GF-D8 (cell line): ENCODE measurements around the gene NRK.
"Not testable (repeated sequence)": the region's sequence is repeated elsewhere in the genome, so short reads cannot be mapped to it uniquely, and the experiment has no call there.

Experiments
- DNase-seq: peaks from one replicate; lab custom pipeline; 2025; lab: John Stamatoyannopoulos, UW

Gene NRK, protein sequence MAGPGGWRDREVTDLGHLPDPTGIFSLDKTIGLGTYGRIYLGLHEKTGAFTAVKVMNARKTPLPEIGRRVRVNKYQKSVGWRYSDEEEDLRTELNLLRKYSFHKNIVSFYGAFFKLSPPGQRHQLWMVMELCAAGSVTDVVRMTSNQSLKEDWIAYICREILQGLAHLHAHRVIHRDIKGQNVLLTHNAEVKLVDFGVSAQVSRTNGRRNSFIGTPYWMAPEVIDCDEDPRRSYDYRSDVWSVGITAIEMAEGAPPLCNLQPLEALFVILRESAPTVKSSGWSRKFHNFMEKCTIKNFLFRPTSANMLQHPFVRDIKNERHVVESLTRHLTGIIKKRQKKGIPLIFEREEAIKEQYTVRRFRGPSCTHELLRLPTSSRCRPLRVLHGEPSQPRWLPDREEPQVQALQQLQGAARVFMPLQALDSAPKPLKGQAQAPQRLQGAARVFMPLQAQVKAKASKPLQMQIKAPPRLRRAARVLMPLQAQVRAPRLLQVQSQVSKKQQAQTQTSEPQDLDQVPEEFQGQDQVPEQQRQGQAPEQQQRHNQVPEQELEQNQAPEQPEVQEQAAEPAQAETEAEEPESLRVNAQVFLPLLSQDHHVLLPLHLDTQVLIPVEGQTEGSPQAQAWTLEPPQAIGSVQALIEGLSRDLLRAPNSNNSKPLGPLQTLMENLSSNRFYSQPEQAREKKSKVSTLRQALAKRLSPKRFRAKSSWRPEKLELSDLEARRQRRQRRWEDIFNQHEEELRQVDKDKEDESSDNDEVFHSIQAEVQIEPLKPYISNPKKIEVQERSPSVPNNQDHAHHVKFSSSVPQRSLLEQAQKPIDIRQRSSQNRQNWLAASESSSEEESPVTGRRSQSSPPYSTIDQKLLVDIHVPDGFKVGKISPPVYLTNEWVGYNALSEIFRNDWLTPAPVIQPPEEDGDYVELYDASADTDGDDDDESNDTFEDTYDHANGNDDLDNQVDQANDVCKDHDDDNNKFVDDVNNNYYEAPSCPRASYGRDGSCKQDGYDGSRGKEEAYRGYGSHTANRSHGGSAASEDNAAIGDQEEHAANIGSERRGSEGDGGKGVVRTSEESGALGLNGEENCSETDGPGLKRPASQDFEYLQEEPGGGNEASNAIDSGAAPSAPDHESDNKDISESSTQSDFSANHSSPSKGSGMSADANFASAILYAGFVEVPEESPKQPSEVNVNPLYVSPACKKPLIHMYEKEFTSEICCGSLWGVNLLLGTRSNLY (N-terminal part only)

GRCh38 chrX:105822138-105823091 lies at the start of gene NRK:
Gene NRK, plus strand, starts transcription at chrX:105822539. Its CDS starts 307 bp downstream, at chrX:105822846.
- no peak for DNase-seq

GRCh38 chrX:105773801-105774200 lies 48.5 kb upstream of the NRK start:
- DNase-seq: no peak

GRCh38 chrX:105775679-105776078 lies 46.7 kb upstream of the NRK start:
- DNase-seq: no peak

DNA sequence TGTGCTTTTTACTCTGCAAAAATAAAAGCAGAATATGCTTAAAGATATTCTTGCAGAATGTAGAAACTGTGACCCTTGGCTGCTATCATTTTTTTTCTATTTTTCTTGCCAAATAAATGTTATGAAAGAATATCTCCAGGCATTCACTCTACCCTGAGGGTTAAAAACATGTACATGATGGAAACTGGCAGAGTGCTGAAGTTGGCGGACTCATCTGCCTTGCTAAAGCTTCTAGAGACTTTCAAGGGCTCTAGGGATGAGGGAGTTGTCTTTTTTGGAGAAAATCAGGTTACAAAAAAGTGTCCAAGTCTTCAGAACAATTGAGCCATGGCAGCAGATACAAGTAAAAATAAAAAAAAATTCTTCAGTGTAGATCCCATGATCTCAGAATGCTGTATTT lies 40.5 kb upstream of the NRK start:
- DNase-seq: no peak

- not testable (repeated sequence) for DNase-seq
These were observed 25.5 kb upstream of the NRK start for GRCh38 chrX:105796877-105797276.

GRCh38 chrX:105803891-105804290 lies 18.4 kb upstream of the NRK start:
- no peak for DNase-seq

GRCh38 chrX:105805655-105806054 lies 16.7 kb upstream of the NRK start:
- not testable (repeated sequence) for DNase-seq

DNA sequence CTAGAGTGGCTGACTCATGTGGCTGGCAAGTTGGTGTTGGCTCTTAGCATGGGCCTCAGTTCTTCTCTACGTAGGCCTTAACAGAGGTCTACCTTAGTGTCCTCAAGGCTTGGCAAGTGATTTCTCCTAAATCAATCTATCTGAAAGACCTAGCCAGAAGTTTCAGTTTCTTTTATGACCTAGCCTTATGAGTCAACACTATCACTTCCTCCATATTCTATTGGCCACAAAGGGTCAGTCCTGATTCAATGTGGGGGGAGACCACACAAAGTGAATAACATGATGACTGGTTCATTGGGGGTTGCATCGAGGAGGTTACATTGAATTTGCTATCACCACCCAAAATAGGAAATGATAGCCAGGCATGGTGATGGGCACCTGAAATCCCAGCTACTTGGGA lies 5.8 kb upstream of the NRK start:
- DNase-seq: no peak

- DNase-seq: no peak
These were observed 2.1 kb upstream of the NRK start for GRCh38 chrX:105820247-105820646.

- no peak for DNase-seq
These were observed 743 bp upstream of the NRK start for GRCh38 chrX:105821471-105822121.

GRCh38 chrX:105823092-105823455 lies 735 bp downstream of the NRK start:
- no peak for DNase-seq

DNA sequence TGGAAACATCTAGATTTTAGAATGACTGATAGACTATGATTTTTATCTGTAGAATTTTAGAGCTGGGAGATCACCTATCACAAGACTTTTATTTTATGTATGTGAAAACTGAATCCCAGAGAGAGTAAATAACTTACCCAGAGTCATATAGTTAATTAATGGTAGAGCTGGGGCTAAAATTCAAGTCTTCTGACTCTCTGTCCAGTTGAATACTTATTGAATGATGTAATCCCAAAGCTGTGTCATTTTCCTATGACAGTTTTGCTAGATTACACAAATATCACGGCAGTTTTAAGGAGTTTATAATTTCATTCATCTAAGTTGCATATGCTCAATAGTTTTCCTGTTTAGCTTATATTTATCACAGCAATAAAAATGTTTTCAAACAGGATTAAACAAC lies 6.7 kb downstream of the NRK start:
- DNase-seq: no peak

- DNase-seq: no peak
These were observed 14.9 kb downstream of the NRK start for GRCh38 chrX:105837232-105837631.

DNA sequence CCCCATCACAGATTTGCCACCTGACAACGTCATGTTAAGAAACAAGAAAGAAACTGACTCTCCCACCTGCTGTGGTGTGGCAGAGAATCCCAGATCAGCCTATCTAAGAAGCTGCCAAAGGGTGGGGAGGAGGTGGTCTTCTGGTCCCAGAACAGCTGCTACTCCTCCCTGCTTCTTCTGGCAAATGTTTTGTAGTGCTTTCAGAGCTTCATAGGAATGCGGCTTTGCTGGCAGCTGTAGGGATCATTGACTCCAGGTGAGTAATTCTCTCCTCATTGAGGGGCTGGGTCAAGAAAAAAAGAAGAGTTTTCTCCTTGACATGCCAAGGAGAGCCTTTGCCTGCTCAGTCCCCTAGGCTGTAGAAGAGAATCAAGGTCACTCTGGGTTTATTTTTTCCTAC lies 23.3 kb downstream of the NRK start:
- DNase-seq: no peak

DNA sequence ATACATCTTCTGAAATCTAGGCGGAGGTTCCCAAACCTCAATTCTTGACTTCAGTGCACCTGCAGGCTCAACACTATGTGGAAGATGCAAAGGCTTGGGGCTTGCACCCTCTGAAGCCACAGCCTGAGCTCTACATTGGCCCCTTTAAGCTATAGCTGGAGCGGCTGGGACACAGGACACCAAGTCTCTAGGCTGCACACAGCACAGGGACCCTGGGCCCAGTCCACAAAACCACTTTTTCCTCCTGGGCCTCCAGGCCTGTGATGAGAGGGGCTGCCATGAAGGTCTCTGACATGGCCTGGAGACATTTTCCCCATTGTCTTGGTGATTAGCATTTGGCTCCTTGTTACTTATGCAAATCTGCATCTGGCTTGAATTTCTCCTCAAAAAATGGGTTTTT lies 27.8 kb downstream of the NRK start:
- DNase-seq: not testable (repeated sequence)

- DNase-seq: no peak
These were observed 43.4 kb downstream of the NRK start for GRCh38 chrX:105865709-105866108.

GRCh38 chrX:105869701-105870100 lies 47.4 kb downstream of the NRK start:
- DNase-seq: no peak

- no peak for DNase-seq
These were observed 48.1 kb downstream of the NRK start for GRCh38 chrX:105870445-105870844.

- no peak for DNase-seq
These were observed 50.6 kb downstream of the NRK start for GRCh38 chrX:105872941-105873340.

- DNase-seq: no peak
These were observed 52.5 kb downstream of the NRK start for GRCh38 chrX:105874790-105875189.

DNA sequence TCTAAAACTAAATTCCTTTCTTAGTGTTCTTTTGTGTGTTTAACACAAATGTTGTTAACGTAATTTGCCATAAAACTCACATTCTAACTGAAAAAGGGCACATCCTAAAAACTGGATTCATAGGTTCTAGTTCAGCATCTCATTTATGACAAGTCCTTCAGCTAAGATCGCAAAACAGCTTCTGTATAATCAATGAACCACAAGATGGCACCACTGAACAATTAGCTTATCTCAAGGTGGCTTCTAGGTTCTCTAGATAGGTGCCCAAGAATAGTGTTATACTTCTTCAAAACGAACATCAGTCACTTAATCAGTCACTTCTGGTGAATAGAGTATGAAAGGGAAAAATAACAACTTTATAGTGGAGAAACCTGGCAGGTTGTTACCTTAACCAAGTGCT lies 54.3 kb downstream of the NRK start:
- DNase-seq: no peak
